Measurements from ENCODE around the gene KRTAP10-4. TPM values are rescaled to one million over a fixed set of nuclear protein-coding genes. Genes with fewer than 3 reads are reported as not detected.

The KRTAP10-4 gene
- total and polyA plus RNA-seq, 2 experiments from 2014 or later: not detected

- peaks cover 5% of the 10 kb centered on the region; the same call in 2 of the 3 replicates for H3K9me3 Mint-ChIP-seq
- no peaks in the 10 kb centered on the region; the same call in 2 of the 3 replicates for H3K36me3 Mint-ChIP-seq (ENCODE audit: low read depth)
- H3K27ac Mint-ChIP-seq: no peak overlapping the region
These were observed 20.9 kb downstream of the KRTAP10-4 start for GRCh38 chr21:44594406-44594916.

GRCh38 chr21:44595524-44595923 is 22.0 kb downstream of the KRTAP10-4 start:
- peaks cover 5% of the 10 kb centered on the region; the same call in 1 of the 3 replicates for H3K9me3 Mint-ChIP-seq
- no peaks in the 10 kb centered on the region for H4K20me1 ChIP-seq (replicated peaks; ENCODE audit: insufficient read depth)
- no peak overlapping the region for H3K4me3 ChIP-seq
- peaks cover 20% of the 10 kb centered on the region for H3K4me1 ChIP-seq (ENCODE audit: insufficient read depth)
- no peak overlapping the region for H3K4me3 Mint-ChIP-seq
- ATAC-seq (no peak), DNase-seq (ENCODE audit: low spot score) (no peak)
- 0 out of 2 replicates have a peak, but pooled peaks cover 4% of the 10 kb centered on the region for H3F3A ChIP-seq (replicated peaks; ENCODE audit: low read depth)
- H3K27ac Mint-ChIP-seq: no peak overlapping the region
- no peak overlapping the region for H3K4me2 ChIP-seq
- H3K27ac ChIP-seq (ENCODE audit: low read depth): no peak overlapping the region
- no peak overlapping the region for H2AFZ ChIP-seq
- H3K9me2 ChIP-seq (ENCODE audit: insufficient read depth): no peaks in the 10 kb centered on the region
- H3K27me3 Mint-ChIP-seq (ENCODE audit: insufficient read depth, low read depth, poor library complexity): peaks cover 7% of the 10 kb centered on the region
- no peaks in the 10 kb centered on the region for H3K36me3 Mint-ChIP-seq (ENCODE audit: low read depth)
- H3K27me3 ChIP-seq (ENCODE audit: insufficient read depth): no peaks in the 10 kb centered on the region
- H3K4me1 Mint-ChIP-seq: peaks cover 36% of the 10 kb centered on the region
- H3K36me3 ChIP-seq (ENCODE audit: insufficient read depth): no peaks in the 10 kb centered on the region
- H3K79me2 ChIP-seq (replicated peaks; ENCODE audit: insufficient read depth): no peaks in the 10 kb centered on the region
- TF ChIP-seq EZH2 (IDR thresholded peaks at IDR 0.05; ENCODE audit: low read depth, unreplicated experiment): no peak
- no peak for TF ChIP-seq NANOG (IDR thresholded peaks at IDR 0.05; ENCODE audit: borderline replicate concordance)
- TF ChIP-seq CREB1 (CRISPR knock-in tag; IDR thresholded peaks at IDR 0.05; ENCODE audit: low read depth): no peak
- TF ChIP-seq POLR2AphosphoS5 (IDR thresholded peaks at IDR 0.05; ENCODE audit: low read depth): no peak
- TF ChIP-seq REST (IDR thresholded peaks at IDR 0.05; ENCODE audit: unreplicated experiment): no peak
- no peak for TF ChIP-seq STAT1 (IDR thresholded peaks at IDR 0.05; ENCODE audit: unreplicated experiment)
- no peak for TF ChIP-seq ZNF331 (CRISPR knock-in tag; IDR thresholded peaks at IDR 0.05; ENCODE audit: low read depth)

More at GRCh38 chr21:44594406-44594916, 20.9 kb downstream of the KRTAP10-4 start:
- no peak overlapping the region for H3K27ac ChIP-seq (ENCODE audit: low read depth)
- H3K79me2 ChIP-seq (replicated peaks; ENCODE audit: insufficient read depth): no peaks in the 10 kb centered on the region
- Mint-ChIP-seq H3K27me3 (ENCODE audit: insufficient read depth, low read depth, poor library complexity) (peaks cover 3% of the 10 kb centered on the region), H3K4me1 (peaks cover 28% of the 10 kb centered on the region), H3K4me3 (no peak overlapping the region)
- no peaks in the 10 kb centered on the region for H4K20me1 ChIP-seq (replicated peaks; ENCODE audit: insufficient read depth)
- no peak overlapping the region for H2AFZ ChIP-seq
- ATAC-seq (no peak), DNase-seq (ENCODE audit: low spot score) (no peak)
- TF ChIP-seq EZH2 (IDR thresholded peaks at IDR 0.05; ENCODE audit: low read depth, unreplicated experiment) (no peak), ZNF331 (CRISPR knock-in tag; IDR thresholded peaks at IDR 0.05; ENCODE audit: low read depth) (no peak), ZNF114 (CRISPR knock-in tag; IDR thresholded peaks at IDR 0.05) (no peak), EZH2phosphoT487 (IDR thresholded peaks at IDR 0.05; ENCODE audit: unreplicated experiment) (no peak), ETS1 (IDR thresholded peaks at IDR 0.05) (no peak), CREB1 (CRISPR knock-in tag; IDR thresholded peaks at IDR 0.05; ENCODE audit: low read depth) (no peak), POLR2AphosphoS5 (IDR thresholded peaks at IDR 0.05; ENCODE audit: low read depth) (no peak), CTCF (conservative IDR thresholded peaks at IDR 0.05; ENCODE audit: low read depth in 2 of 2) (no peak), NANOG (IDR thresholded peaks at IDR 0.05; ENCODE audit: borderline replicate concordance) (no peak)
- H3K4me2 ChIP-seq: 0 out of 2 replicates have a peak overlapping the region, but pooled peaks have one; percentile 32
- 0 out of 2 replicates have a peak, but pooled peaks cover 4% of the 10 kb centered on the region for H3F3A ChIP-seq (replicated peaks; ENCODE audit: low read depth)
- no peaks in the 10 kb centered on the region for H3K9me2 ChIP-seq (ENCODE audit: insufficient read depth)
- H3K4me1 ChIP-seq (ENCODE audit: insufficient read depth): peaks cover 20% of the 10 kb centered on the region
- H3K36me3 ChIP-seq (ENCODE audit: insufficient read depth): no peaks in the 10 kb centered on the region
- H3K27me3 ChIP-seq (ENCODE audit: insufficient read depth): no peaks in the 10 kb centered on the region
- no peak overlapping the region for H3K4me3 ChIP-seq

Data from GM23338 (cell line).